Gastrocnemius medialis (tissue), 4 donors: ENCODE results near the gene LUZP2.

Experiments
- POLR2A ChIP-seq, 2 donors: fragments of 450-650 bp; IDR thresholded peaks; one replicate each; pipeline ENCODE4 v1.6.1; 2017; ENCODE audit warnings: antibody characterized with exemption in 2 of 2, mild to moderate bottlenecking in 2 of 2, moderate library complexity in 2 of 2
- TF ChIP-seq, protein P1 (sequence below), 5 experiments: fragments of 450-650 bp in 3 of 5; fragments of 200-600 bp in 2 of 5; sonication (generic) in 2 of 5; IDR thresholded peaks in 4 of 5; conservative IDR thresholded peaks in 1 of 5; 1 replicate in 4 of 5; 2 replicates in 1 of 5; pipeline ENCODE4 v1.5.1; 2016 to 2019; ENCODE audit warnings: antibody characterized with exemption in 5 of 5, mild to moderate bottlenecking in 3 of 5, moderate library complexity in 3 of 5

DNA sequence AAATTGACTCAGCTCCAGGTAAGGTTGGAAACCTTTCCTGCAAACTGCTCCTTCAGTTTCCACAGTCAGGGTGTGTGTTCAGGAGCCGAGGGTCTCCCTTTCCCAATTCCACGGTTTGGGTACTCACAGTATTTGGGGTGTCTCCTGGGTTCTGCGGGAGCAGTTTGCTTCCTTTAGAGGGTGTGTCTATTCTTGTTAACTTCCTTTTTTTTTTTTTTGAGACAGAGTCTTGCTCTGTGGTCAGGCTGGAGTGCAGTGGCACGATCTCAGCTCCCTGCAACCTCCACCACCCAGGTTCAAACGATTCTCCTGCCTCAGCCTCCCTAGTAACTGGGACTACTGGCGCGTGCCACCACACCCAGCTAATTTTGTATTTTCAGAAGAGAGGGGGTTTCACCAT lies 251.4 kb downstream of the LUZP2 start:
- no peak for TF ChIP-seq POLR2A (IDR thresholded peaks at IDR 0.05)
- TF ChIP-seq, protein P1, sequence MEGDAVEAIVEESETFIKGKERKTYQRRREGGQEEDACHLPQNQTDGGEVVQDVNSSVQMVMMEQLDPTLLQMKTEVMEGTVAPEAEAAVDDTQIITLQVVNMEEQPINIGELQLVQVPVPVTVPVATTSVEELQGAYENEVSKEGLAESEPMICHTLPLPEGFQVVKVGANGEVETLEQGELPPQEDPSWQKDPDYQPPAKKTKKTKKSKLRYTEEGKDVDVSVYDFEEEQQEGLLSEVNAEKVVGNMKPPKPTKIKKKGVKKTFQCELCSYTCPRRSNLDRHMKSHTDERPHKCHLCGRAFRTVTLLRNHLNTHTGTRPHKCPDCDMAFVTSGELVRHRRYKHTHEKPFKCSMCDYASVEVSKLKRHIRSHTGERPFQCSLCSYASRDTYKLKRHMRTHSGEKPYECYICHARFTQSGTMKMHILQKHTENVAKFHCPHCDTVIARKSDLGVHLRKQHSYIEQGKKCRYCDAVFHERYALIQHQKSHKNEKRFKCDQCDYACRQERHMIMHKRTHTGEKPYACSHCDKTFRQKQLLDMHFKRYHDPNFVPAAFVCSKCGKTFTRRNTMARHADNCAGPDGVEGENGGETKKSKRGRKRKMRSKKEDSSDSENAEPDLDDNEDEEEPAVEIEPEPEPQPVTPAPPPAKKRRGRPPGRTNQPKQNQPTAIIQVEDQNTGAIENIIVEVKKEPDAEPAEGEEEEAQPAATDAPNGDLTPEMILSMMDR (IDR thresholded peaks at IDR 0.05 in 4 of 5, conservative IDR thresholded peaks at IDR 0.05 in 1 of 5): no peak
